GM21717 (cell line): Measurements from ENCODE around the gene FAM20B.

ENCODE experiments used
- ATAC-seq: cut with Tn5 transposase; IDR thresholded peaks from one replicate; pipeline ENCODE4 v1.9.1; 2021; ENCODE audit warnings: mild to moderate bottlenecking, moderate library complexity; ENCODE audit not compliant: unreplicated experiment

Gene FAM20B

DNA sequence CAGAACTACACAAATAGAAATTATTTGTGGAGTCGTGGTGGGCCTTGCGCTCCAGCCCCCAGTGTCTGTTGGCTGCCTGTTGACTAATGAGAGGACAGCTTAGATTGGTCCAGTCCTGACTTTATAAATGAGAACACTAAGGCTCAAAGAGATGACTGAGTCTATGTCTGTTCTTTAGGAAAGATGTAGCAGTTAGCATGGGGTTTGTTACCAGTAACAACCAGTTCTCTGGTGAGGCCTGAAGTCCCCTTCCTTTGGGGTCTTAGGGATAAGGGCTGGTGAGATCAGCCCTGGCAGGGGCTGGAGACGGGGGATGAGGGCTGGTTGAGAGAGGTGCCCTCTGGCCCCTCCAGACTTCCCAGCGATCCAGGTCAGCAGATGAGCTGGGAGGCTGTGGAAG is 65.2 kb downstream of the FAM20B start:
- no peak for ATAC-seq

DNA sequence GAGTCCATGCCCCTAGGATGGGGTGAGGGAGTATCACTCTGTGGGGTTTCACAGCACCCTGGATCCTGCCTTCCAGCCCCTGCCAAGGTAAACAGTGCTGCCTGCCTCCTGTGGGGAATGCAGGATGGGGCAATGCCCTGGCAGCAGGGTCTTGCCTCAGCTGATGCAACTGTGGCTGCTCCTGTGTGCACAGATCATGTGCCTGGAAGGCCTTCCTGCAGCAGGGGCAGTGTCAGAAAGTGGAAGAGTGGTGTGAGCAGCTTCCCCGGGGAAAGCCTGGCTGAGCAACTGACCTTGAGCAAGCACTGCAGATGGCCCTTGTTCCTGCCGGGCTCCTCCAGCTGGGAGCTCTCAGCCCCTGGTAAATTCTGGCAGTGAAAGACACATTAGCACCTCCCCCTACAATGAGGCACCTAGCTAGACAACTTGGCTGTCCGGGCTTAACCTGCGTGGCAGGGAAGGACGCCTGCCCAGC is 66.0 kb downstream of the FAM20B start:
- no peak for ATAC-seq

DNA sequence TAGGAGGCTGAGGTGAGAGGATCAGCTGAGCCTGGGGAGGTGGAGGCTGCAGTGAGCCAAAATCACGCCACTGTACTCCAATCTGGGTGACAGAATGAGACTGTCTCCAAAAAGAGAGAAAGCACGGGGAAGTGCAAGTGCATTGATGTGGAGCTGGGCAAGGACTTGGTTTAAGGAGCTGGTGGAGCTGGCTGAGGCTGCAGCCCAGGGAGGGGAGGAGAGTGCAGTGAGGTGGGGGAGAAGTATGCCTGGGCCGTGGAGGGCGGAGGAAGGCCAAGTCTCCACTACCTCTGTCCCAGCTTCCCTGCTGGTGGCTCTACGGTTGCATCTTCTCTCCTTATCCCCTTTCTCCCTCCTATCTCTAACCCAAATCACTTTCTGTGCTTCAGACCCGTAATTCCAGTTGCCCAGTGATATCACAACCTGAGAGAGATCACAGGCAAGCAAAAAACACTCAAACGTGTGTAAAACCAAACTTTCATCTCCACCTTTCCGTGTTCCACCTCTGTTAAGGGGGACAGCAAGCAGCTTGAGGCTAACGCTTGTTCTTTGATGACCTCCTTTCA is 67.3 kb downstream of the FAM20B start:
- ATAC-seq, result no peak

DNA sequence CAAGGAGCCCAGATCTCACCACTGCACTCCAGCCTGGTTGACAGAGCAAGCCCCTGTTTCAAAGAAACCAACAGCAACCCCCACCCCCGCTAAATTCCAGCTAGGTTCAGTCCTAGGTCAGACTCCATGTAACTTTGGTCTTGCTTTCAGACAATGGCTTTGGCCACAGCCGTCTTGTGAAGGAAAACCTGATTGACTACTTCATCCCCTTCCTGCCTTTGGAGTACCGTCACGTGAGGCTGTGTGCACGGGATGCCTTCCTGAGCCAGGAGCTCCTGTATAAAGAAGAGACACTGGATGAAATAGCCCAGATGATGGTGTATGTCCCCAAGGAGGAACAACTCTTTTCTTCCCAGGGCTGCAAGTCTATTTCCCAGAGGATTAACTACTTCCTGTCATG is 69.1 kb downstream of the FAM20B start:
- no peak for ATAC-seq

DNA sequence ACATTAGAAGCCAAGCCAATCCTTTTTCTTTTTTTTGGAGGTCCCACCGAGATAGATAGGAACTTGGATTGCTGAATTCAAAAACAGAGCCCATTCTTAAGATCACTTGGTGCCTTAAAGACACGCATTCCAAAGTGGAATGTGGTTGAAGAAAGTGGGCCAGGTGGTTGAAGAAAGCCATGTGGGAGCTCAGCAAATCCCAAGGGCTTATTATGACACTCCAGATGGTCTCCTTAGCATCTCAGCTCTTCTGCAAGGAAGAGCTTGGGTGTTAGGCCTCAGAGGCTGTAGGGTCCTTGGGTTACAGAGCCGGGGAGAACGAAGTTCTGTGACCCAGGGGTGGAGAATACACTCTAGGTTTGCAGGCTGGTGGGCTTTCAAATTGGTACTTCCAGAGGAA is 69.7 kb downstream of the FAM20B start:
- no peak for ATAC-seq

DNA sequence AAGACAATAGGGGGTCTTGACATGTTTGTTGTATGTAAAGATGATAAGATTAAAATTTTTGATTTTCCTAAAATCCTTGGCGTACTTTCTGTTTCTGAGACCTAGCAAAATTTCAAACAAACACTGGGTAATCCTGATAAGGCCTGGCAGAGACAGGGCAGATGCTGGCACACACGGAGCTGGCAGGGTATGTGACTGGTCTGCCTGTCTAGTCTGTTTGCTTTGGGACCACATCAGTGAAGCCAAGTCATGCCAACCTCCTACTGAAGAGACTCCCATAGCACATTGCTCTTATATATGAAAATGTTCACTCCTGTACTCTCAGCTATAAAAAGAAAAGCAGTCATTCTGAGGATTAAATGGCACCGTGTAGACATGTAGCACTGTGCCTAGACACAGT is 70.2 kb downstream of the FAM20B start:
- ATAC-seq, result no peak

DNA sequence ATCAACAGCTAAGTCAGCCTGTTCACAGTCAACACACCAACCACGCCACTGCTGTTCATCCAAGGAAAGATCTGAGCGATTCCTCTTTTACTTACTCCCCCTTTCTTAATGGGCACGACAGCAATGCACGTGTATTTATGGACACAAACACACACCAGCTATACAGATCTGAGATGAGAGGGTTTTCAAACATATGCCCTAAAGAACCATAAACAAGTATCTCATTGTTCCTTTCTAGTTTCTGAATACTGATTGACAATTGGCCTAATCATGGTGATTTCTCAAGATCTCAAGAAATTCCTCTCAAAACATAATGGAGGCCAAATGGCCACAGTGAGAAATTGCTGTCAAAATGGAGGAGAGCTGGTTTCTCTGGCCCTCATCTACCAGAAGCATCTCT is 74.2 kb downstream of the FAM20B start:
- no peak for ATAC-seq

DNA sequence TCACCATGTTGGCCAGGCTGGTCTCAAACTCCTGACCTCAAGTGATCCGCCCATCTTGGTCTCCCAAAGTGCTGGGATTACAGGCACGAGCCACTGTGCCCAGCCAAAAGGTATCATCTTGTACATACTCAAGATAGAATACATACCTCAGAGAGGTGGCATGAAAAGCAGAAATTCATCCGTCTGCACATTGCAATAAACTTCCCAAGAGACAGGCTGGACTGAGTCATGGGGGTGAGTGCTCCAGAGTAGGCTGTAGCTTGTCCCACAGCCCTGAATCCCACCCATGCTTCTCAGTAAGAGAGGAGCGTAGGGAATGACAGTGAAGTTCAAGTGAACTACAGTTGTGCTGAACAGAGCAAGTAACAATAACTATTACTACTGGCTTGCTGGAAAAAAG is 75.9 kb downstream of the FAM20B start:
- no peak for ATAC-seq

DNA sequence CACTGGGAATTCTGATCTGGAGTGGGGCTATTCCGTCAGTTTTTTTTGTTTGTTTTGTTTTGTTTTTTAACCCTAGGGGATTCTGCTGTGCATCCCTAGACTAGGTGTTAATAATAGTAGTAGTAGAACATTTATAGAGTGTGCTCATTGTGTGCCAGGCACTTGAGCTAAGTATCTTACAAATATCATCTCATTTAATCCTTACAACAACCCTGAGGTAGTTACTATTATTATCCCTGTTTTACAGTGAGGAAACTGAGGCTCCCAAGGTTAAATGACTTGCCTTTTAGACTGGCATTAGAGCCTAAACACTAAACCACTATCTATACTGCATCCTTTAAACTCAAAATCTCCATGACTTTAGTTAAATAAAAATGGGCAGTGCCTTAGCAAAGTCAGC is 78.3 kb downstream of the FAM20B start:
- ATAC-seq, result no peak

DNA sequence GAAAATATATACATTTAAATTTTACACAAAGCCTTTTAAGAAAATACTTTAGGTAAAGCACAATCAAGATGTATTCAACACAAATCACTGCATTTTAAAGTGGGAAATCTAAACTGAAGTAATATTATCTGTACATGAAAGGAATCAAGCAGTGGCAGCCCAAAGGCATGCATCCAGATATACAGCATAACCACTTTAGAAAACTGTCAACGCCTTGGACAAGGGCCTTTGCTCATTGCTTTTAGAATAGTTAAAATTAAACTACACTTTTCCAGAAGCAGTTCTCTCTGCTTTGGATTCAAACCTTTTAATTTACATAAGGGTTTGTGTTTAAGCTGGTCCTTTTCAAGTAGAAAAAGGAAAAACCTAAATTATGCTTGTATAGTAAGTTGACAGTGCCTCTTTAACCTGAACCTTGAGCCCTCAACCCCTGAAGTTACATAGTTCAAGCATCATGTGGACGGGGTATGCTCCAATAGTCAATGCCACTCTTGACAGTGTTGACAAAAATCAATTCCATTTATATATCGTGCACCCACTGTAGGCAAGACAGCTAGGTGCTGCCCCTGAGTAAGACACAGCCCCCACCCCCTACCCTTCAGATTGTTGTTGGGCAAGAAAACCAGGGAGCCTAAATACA is 79.0 kb downstream of the FAM20B start:
- ATAC-seq, result no peak

DNA sequence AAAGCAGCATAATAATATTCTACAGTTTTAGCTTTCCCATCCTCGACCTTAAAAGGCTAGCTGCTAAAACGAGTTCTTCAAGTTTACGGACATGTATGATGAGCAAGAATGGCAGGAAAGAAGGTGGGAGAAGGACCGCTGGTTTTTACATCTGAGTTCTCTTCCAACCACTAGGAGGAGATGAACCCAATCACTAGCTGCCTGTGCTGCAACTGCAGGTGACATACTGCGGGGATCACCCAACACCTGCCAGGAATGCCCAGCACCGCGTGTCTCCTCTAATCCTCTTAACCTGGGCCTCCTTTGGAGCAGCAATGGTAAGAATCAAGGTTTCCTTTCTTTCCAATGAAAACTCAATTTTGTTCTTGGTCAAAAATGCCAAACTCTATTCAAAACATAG is 79.7 kb downstream of the FAM20B start:
- no peak for ATAC-seq

DNA sequence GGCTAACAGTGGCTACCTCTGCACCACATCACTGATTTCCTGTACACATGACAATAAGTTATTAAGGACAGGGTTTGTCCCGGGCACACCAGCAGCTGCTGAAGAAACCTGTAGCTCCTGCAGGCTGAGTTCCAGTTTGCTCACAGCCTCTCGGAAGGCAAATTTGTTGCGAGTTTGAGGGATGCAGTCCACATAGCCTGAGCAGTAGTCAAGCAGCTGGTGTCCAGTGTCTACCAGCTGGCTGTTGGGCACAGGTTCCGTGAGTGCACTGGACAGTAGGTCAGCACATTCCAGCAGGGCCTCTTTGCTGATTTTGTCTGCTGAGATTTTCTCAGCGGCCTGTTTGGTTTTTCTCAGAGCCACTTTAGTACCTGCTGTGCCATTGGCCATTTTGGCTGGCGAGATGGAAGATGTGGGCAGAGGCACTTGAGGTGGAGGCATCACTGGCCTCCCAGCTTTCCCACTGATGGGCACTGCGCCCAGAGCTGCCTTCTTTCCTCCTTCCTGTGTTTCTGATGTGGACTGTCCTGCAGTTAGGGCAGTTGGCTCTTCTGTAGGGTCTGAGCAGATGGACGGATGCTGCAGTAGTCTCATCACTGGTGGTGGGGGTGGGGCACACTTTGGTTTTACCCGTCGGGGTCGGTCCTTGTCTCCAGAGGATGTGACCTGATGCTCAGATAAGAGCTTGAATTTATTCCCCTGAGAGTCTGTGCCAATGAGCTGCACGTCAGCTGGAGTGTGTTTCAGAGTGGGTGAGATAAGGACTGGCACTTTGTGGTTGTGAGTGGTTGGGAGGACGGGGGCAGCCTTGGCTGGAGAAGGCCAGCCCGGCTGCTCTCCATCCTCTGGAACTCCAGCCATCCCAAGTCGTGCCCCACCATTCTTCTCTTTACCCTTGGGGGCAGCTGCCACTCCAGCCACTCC is 82.3 kb downstream of the FAM20B start:
- no peak for ATAC-seq

DNA sequence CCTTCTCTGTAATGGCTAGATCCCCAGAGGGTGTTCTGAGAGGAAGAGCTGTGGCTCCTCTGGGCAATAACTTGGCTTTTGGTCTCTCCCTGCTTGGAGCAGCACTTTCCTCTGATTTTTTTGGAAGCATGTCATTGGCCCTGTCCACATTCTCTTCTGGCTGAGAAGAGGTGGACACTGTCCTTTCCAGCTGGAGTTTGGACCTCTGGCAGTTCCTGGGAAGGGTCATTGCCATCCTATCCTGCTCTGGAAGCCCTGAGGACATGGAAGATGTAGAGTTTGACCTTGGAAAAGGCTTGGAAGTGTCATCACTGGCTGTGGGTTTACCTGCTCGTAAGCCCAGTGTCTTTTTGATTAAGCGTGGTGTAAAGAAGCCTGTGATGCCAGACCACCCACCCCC is 83.0 kb downstream of the FAM20B start:
- ATAC-seq, result no peak

DNA sequence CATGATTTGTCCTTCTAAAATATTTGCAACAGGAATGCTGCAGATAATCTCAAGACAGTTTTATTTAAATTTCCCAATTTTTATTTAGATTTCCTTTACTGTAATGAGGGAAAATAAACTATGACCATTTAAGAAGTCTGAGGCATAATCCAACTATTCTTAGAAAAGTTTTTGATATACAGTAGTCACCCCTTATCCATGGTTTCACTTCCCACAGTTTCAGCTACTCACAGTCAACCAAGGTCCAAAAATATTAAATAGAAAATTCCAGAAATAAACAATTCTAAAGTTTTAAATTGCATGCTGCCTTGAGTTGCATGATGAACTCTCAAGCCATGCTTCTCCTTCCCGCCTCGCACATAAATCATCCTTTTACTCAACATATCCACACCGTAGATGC is 89.5 kb downstream of the FAM20B start:
- no peak for ATAC-seq

DNA sequence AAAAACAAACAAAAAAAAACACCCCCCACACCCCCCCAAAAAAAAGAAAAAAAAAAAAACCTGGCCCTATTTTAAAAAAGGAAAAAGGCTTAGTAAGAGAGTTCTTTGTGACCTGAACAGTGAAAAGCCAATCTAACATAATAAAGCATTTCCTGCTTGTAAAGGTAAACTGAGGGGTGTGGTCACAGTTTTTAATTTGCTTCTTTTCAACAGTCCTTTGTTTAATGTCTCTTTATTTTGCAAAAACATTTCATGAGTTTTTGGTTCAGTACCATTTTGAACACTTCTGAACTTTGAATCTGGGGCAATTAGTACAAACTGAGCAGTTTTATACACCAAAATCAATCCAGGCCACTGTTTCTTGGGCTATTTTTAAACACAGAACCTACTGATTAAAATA is 93.8 kb downstream of the FAM20B start:
- ATAC-seq, result no peak

DNA sequence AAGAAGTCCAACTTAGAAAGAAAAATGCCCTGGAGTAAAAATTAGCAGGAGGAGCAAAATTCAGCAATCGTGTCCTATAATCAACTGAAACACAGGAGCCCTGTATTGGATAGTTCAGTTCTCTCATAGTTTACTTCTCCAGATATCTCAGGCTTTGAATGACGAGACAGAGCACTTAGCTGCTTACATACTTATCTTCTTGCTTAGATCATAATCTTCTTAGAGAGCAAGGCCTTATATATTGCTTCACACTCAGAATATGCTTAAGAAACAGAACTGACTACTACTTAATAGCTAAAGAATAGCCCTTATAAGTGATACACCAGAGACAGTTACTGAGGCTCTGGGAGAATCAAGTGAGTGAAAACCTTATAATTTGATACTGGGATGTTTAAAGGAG is 95.0 kb downstream of the FAM20B start:
- ATAC-seq, result no peak

DNA sequence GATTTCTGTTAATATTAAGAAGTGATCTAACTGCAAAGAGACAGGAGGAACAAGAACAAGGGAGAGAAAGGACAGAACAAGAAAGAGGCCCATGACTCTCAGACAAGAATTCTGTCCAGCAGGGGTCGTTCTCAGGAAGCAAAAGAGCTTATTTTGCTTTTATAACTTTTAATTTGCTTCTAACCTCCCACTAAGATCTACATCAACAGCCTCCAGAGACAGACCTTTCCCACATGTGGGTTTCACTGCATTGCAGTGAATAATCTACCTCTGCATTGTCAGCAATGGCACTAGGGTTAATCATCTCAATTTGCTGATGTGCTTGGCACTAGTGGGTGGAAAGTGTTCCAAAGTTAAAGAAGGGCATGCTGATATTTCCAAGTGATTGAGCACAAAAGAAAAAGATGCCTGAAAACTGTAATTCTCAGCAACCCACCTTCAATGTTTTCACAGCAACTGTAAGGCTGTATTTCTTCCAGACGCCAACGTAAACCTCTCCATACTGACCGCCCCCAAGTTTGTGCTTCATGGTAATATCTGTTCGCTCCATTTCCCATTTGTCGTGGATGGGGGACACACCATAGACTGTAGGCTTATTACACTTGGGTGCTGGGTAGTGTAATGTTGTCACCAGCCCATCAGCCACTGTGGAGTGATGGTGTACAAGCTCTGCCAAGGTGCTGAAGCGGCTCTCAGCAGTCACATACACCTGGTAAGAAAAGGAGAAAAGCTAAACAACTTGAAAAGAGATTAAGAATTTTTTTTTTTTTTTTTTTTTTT is 95.7 kb downstream of the FAM20B start:
- ATAC-seq, result no peak

DNA sequence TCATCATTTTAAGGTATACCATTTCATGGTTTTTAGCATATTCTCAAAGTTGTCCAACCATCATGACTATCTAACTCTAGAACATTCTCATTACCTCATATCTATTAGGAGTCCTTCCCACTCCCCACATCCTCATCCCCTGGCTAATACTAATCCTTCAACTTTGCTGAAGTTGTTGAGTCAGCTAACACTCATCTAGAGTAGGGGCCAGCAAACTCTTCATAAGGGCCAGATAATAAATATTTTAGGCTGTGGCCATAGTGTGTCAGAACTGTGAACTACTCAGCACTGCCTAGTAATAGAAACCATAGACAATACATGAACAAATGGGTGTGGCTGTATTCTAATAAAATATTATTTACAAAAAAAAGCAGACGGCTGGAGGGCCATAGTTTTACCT is 99.2 kb downstream of the FAM20B start:
- ATAC-seq, result no peak
